ENCODE results near the gene FZD8. TPM values are rescaled to one million over a fixed set of nuclear protein-coding genes. Genes with fewer than 3 reads are reported as not detected.

The FZD8 gene
- total RNA-seq, 4 donors from 2014 or later = 3.0 to 9.3 (median 4.1) TPM

DNA sequence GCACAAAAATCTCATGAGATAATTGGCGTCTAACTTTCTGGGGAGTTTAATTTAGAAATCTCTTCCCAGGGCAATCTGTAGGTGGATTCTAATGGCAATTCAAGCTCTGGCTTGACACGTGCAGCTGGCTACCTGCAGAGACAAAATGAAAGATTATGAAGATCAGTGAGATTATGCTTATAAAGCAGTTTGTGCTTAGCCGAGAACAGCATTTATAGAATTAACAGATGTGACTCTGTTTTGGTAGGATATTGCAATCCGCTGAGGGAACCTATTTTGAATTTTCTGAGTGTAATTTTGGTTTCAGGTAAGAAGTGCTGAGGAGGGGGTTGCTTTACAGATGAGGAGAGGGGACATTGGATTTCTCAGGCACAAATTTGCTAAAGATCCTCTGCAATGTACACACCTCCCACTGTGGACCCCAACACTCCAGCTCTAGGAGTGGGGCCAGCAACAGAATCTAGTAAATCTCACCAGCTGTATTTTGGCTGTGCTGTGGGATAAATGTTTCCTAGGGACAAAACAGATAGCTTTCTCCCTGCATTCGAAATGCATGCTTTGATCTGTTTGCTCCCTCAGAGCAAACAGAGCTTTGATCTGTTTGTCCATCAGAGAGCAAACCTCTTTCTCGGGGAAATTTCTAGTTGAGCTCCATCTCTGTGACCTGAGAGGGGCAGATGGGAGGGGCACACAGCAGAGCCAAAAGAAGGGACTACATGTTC is 29.6 kb downstream of the FZD8 start:
- peaks cover 14 to 23% (median 15%) of the 10 kb centered on the region in 3 donors for H3K27me3 ChIP-seq
- no peaks in the 10 kb centered on the region for H3K36me3 ChIP-seq
- ATAC-seq (no peak), DNase-seq (no peak)
- TF ChIP-seq, protein P1, sequence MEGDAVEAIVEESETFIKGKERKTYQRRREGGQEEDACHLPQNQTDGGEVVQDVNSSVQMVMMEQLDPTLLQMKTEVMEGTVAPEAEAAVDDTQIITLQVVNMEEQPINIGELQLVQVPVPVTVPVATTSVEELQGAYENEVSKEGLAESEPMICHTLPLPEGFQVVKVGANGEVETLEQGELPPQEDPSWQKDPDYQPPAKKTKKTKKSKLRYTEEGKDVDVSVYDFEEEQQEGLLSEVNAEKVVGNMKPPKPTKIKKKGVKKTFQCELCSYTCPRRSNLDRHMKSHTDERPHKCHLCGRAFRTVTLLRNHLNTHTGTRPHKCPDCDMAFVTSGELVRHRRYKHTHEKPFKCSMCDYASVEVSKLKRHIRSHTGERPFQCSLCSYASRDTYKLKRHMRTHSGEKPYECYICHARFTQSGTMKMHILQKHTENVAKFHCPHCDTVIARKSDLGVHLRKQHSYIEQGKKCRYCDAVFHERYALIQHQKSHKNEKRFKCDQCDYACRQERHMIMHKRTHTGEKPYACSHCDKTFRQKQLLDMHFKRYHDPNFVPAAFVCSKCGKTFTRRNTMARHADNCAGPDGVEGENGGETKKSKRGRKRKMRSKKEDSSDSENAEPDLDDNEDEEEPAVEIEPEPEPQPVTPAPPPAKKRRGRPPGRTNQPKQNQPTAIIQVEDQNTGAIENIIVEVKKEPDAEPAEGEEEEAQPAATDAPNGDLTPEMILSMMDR (IDR thresholded peaks at IDR 0.05 in 4 of 5, conservative IDR thresholded peaks at IDR 0.05 in 1 of 5) = no peak
- no peak for TF ChIP-seq POLR2A (IDR thresholded peaks at IDR 0.05)
- in situ Hi-C loops (cut with MboI; ENCODE audit: low sequenced_read_pairs in 4 of 4) (no loop called here), intact Hi-C loops (cut with DNase I; ENCODE audit: low total_unique reads) (no loop called here)
- H3K9me3 ChIP-seq = no peaks in the 10 kb centered on the region
- no peak overlapping the region for H3K27ac ChIP-seq
- no peak overlapping the region for H3K4me3 ChIP-seq
- peaks cover 0 to 8% of the 10 kb centered on the region in 2 donors for H3K4me1 ChIP-seq

- H3K27me3 ChIP-seq = peaks cover 14 to 30% (median 18%) of the 10 kb centered on the region in 3 donors
- no peak for ATAC-seq
- H3K4me3 ChIP-seq = no peak overlapping the region
- H3K9me3 ChIP-seq = no peaks in the 10 kb centered on the region
- peaks cover 0 to 8% of the 10 kb centered on the region in 2 donors for H3K4me1 ChIP-seq
- intact Hi-C loops (cut with DNase I; ENCODE audit: low total_unique reads) (no loop called here), in situ Hi-C loops (cut with MboI; ENCODE audit: low sequenced_read_pairs in 4 of 4) (no loop called here)
- H3K36me3 ChIP-seq = no peaks in the 10 kb centered on the region
- no peak for DNase-seq
- TF ChIP-seq POLR2A (IDR thresholded peaks at IDR 0.05) = no peak
- TF ChIP-seq, protein P1 (IDR thresholded peaks at IDR 0.05 in 4 of 5, conservative IDR thresholded peaks at IDR 0.05 in 1 of 5) = no peak
- no peak overlapping the region for H3K27ac ChIP-seq
These were observed 30.3 kb downstream of the FZD8 start for GRCh38 chr10:35611750-35612149.

DNA sequence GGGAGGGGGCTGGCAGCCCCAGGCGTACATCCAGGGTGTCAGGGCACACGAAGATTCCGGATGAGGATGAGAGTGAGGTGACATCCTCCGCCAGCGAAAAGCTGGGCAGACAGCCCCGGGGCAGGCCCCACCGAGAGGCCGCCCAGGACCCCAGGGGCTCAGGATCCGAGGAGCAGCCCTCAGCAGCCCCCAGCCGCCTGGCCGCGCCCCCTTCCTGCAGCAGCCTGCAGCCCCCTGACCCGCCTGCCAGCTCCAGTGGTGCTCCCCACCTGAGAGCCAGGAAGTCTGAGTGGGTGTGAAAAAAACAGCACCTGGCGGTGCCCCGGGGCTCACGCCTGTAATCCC is 33.8 kb downstream of the FZD8 start:
- in situ Hi-C loops (cut with MboI; ENCODE audit: low sequenced_read_pairs in 4 of 4) (no loop called here), intact Hi-C loops (cut with DNase I; ENCODE audit: low total_unique reads) (no loop called here)
- no peak for DNase-seq
- ATAC-seq = no peak
- H3K27me3 ChIP-seq = peaks cover 18 to 39% (median 27%) of the 10 kb centered on the region in 3 donors
- no peak for TF ChIP-seq POLR2A (IDR thresholded peaks at IDR 0.05)
- TF ChIP-seq, protein P1 (IDR thresholded peaks at IDR 0.05 in 4 of 5, conservative IDR thresholded peaks at IDR 0.05 in 1 of 5) = no peak
- peak overlapping the region; percentile 41 to 61 (median 46) for H3K4me3 ChIP-seq
- no peak overlapping the region for H3K27ac ChIP-seq
- peaks cover 0 to 8% of the 10 kb centered on the region in 2 donors for H3K4me1 ChIP-seq
- H3K9me3 ChIP-seq = no peaks in the 10 kb centered on the region
- H3K36me3 ChIP-seq = no peaks in the 10 kb centered on the region

GRCh38 chr10:35607475-35608327 is 34.4 kb downstream of the FZD8 start:
- TF ChIP-seq POLR2A (IDR thresholded peaks at IDR 0.05) = no peak
- TF ChIP-seq, protein P1 (IDR thresholded peaks at IDR 0.05 in 4 of 5, conservative IDR thresholded peaks at IDR 0.05 in 1 of 5) = no peak
- Histone ChIP-seq H3K9me3 (no peaks in the 10 kb centered on the region), H3K4me1 (peaks cover 0 to 8% of the 10 kb centered on the region in 2 donors), H3K27me3 (peaks cover 24 to 43% (median 27%) of the 10 kb centered on the region in 3 donors), H3K4me3 (peak overlapping the region; percentile 41 to 61 (median 46)), H3K27ac (no peak overlapping the region), H3K36me3 (no peaks in the 10 kb centered on the region)
- DNase-seq = no peak
- intact Hi-C loops (cut with DNase I; ENCODE audit: low total_unique reads) = no loop called here
- in situ Hi-C loops (cut with MboI; ENCODE audit: low sequenced_read_pairs in 4 of 4) = no loop called here
- no peak for ATAC-seq
